ENCODE results near the gene SPPL3. TPM values are rescaled to one million over a fixed set of nuclear protein-coding genes. Genes with fewer than 3 reads are reported as not detected.

SPPL3 gene
- total RNA-seq, 1 experiment from 2014 or later: 51.1 TPM

GRCh38 chr12:120766566-120766965 is 137.6 kb downstream of the SPPL3 start:
- ATAC-seq (no peak), DNase-seq (ENCODE audit: low read depth, low spot score) (no peak)
- no peaks in the 10 kb centered on the region for H3K4me1 ChIP-seq (ENCODE audit: control insufficient read depth, insufficient read depth, low read length)
- H3K27me3 ChIP-seq (ENCODE audit: control insufficient read depth, insufficient read depth, low read length): no peaks in the 10 kb centered on the region
- TF ChIP-seq SIN3A (IDR thresholded peaks at IDR 0.05; ENCODE audit: borderline replicate concordance, insufficient read depth, low read depth, low read length): no peak
- no peak for TF ChIP-seq TCF7L2 (IDR thresholded peaks at IDR 0.05; ENCODE audit: low read depth, low read length)
- TF ChIP-seq CTCF (IDR thresholded peaks at IDR 0.05): no peak
- TF ChIP-seq POLR2AphosphoS5 (IDR thresholded peaks at IDR 0.05; ENCODE audit: low read depth, low read length): no peak
- TF ChIP-seq REST (IDR thresholded peaks at IDR 0.05; ENCODE audit: insufficient read depth in 1 of 2, low read depth in 2 of 2, low read length in 1 of 2): no peak
- peaks cover 3% of the 10 kb centered on the region; the same call in 1 of the 2 replicates for H3K36me3 ChIP-seq (ENCODE audit: control insufficient read depth, insufficient read depth, low read length)
- POLR2A ChIA-PET: no interaction called here
- H3K9me3 ChIP-seq (ENCODE audit: control insufficient read depth, insufficient read depth, low read depth, low read length): no peaks in the 10 kb centered on the region
- no peak overlapping the region for H3K27ac ChIP-seq (ENCODE audit: low read length)
- CTCF ChIA-PET: no interaction called here
- intact Hi-C loops (cut with micrococcal nuclease; ENCODE audit: unreplicated experiment) (no loop called here), in situ Hi-C loops (cut with HindIII; ENCODE audit: low pct_unique_long_range_greater_than_20kb, low sequenced_read_pairs) (no loop called here)
- H3K4me3 ChIP-seq (ENCODE audit: low read depth in 2 of 2, low read length in 2 of 2): no peak overlapping the region
- BruUV-seq (replicated peaks): no TSS peak

- ATAC-seq (no peak), DNase-seq (ENCODE audit: low read depth, low spot score) (no peak)
- TF ChIP-seq SIN3A (IDR thresholded peaks at IDR 0.05; ENCODE audit: borderline replicate concordance, insufficient read depth, low read depth, low read length) (no peak), TCF7L2 (IDR thresholded peaks at IDR 0.05; ENCODE audit: low read depth, low read length) (no peak), POLR2AphosphoS5 (IDR thresholded peaks at IDR 0.05; ENCODE audit: low read depth, low read length) (no peak), CTCF (IDR thresholded peaks at IDR 0.05) (no peak), REST (IDR thresholded peaks at IDR 0.05; ENCODE audit: insufficient read depth in 1 of 2, low read depth in 2 of 2, low read length in 1 of 2) (no peak)
- Histone ChIP-seq H3K9me3 (ENCODE audit: control insufficient read depth, insufficient read depth, low read depth, low read length) (no peaks in the 10 kb centered on the region), H3K36me3 (ENCODE audit: control insufficient read depth, insufficient read depth, low read length) (peaks cover 3% of the 10 kb centered on the region; the same call in 1 of the 2 replicates), H3K4me1 (ENCODE audit: control insufficient read depth, insufficient read depth, low read length) (no peaks in the 10 kb centered on the region), H3K4me3 (ENCODE audit: low read depth in 2 of 2, low read length in 2 of 2) (no peak overlapping the region), H3K27me3 (ENCODE audit: control insufficient read depth, insufficient read depth, low read length) (no peaks in the 10 kb centered on the region), H3K27ac (ENCODE audit: low read length) (no peak overlapping the region)
- intact Hi-C loops (cut with micrococcal nuclease; ENCODE audit: unreplicated experiment): no loop called here
- in situ Hi-C loops (cut with HindIII; ENCODE audit: low pct_unique_long_range_greater_than_20kb, low sequenced_read_pairs): no loop called here
- CTCF ChIA-PET: interaction anchor here (0.6 kb wide), 1 partner anchor 1353 kb away, joined by 3 read pairs; no protein-coding TSS in a partner anchor
- POLR2A ChIA-PET: interaction anchor here (0.5 kb wide), 1 partner anchor 13 kb away, joined by 3 read pairs; no protein-coding TSS in a partner anchor
- no TSS peak for BruUV-seq (replicated peaks)
Observed at GRCh38 chr12:120764816-120765215, 139.3 kb downstream of the SPPL3 start.
